SU-DHL-6 (cell line): ENCODE measurements around the gene TOMM40.
"Not testable (repeated sequence)": the region's sequence is repeated elsewhere in the genome, so short reads cannot be mapped to it uniquely, and the experiment has no call there.

ENCODE experiments used
- H2AFZ ChIP-seq: fragments of 200-600 bp; sonication (generic); 2 replicates; pipeline ENCODE4 v1.6.1; 2014; ENCODE audit warnings: low read depth, mild to moderate bottlenecking, moderate library complexity, mixed read lengths, antibody characterized with exemption, low read length; ENCODE audit not compliant: severe bottlenecking
- H3F3A ChIP-seq: fragments of 200-600 bp; shearing (Covaris generic); 2 replicates; pipeline ENCODE4 v1.6.0; 2016; ENCODE audit warnings: antibody characterized with exemption, mild to moderate bottlenecking; ENCODE audit not compliant: insufficient read depth
- H3K27ac ChIP-seq: fragments of 200-600 bp; sonication (generic); 2 replicates; pipeline ENCODE4 v1.5.1; 2016; ENCODE audit warnings: low read depth, mild to moderate bottlenecking, low read length, moderate library complexity, mixed read lengths
- H3K27me3 ChIP-seq: fragments of 200-600 bp; sonication (generic), shearing (Covaris generic); 2 replicates; pipeline ENCODE4 v1.6.0; 2014; ENCODE audit warnings: mild to moderate bottlenecking, low read length
- H3K36me3 ChIP-seq: fragments of 200-600 bp; sonication (generic); 2 replicates; pipeline ENCODE4 v1.6.1; 2014; ENCODE audit warnings: mild to moderate bottlenecking, low read length, mixed read lengths
- H3K4me2 ChIP-seq: fragments of 300-600, 200-600 bp; shearing (Covaris generic), sonication (generic); 2 replicates; pipeline ENCODE4 v1.6.0; 2014; ENCODE audit warnings: low read length, low read depth, mild to moderate bottlenecking; ENCODE audit not compliant: poor library complexity, severe bottlenecking
- H3K4me3 ChIP-seq: fragments of 200-600 bp; sonication (generic); 2 replicates; pipeline ENCODE4 v1.5.1; 2014; ENCODE audit warnings: antibody characterized with exemption, low read length, mild to moderate bottlenecking, mixed read lengths; ENCODE audit not compliant: insufficient read depth, poor library complexity, severe bottlenecking
- H3K79me2 ChIP-seq: fragments of 200-600 bp; sonication (generic); 2 replicates; pipeline ENCODE4 v1.6.1; 2014; ENCODE audit warnings: mild to moderate bottlenecking, low read length, moderate library complexity; ENCODE audit not compliant: insufficient read depth
- H3K9ac ChIP-seq: fragments of 200-600 bp; sonication (generic); 2 replicates; pipeline ENCODE4 v1.7.0; 2014; ENCODE audit warnings: mild to moderate bottlenecking, low read length
- H3K9me2 ChIP-seq: fragments of 200-600 bp; sonication (generic); replicated peaks from 2 replicates; pipeline ENCODE4 v1.6.1; 2014; ENCODE audit warnings: low read length; ENCODE audit not compliant: insufficient read depth
- H3K9me3 ChIP-seq: fragments of 200-600 bp; sonication (generic); 2 replicates; pipeline ENCODE4 v1.6.1; 2014; ENCODE audit warnings: low read length, mixed read lengths; ENCODE audit not compliant: insufficient read depth
- H4K20me1 ChIP-seq: fragments of 200-600 bp; sonication (generic); 2 replicates; pipeline ENCODE4 v1.6.1; 2014; ENCODE audit warnings: low read depth, mild to moderate bottlenecking, antibody characterized with exemption, low read length, moderate library complexity, mixed read lengths
- EZH2phosphoT487 ChIP-seq: fragments of 200-600 bp; sonication (generic), shearing (Covaris generic); conservative IDR thresholded peaks from 2 replicates; pipeline ENCODE4 v1.6.1; 2018; ENCODE audit warnings: mild to moderate bottlenecking, antibody characterized with exemption, low read length, moderate library complexity, mixed read lengths
- TF ChIP-seq, protein P1 (sequence below): fragments of 200-600 bp; sonication (generic); IDR thresholded peaks from one replicate; pipeline ENCODE4 v1.5.1; 2017; ENCODE audit warnings: antibody characterized with exemption, mild to moderate bottlenecking, low read length, moderate library complexity; ENCODE audit not compliant: insufficient read depth, poor library complexity, severe bottlenecking

The TOMM40 gene

DNA sequence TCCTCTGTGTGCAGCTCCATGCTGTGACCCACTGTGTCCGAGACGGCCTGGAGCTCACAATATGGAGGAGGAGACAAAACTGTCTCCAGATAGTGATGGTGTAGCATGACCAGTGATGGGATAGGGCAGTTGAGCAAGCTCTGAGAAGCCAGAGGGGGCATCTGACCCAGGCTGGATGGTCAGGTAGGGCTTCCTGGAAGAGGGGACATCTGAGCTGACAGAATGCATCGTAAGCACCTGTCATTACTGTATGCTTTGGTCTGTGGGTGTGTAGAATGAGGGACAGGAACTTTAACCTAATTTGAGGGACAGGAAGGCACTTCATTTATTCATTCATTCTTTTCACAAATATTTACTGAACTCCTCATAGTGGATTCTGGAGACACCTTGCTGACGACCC, 6.5 kb upstream of the TOMM40 start:
- no peaks in the 10 kb centered on the region for H3K27me3 ChIP-seq

DNA sequence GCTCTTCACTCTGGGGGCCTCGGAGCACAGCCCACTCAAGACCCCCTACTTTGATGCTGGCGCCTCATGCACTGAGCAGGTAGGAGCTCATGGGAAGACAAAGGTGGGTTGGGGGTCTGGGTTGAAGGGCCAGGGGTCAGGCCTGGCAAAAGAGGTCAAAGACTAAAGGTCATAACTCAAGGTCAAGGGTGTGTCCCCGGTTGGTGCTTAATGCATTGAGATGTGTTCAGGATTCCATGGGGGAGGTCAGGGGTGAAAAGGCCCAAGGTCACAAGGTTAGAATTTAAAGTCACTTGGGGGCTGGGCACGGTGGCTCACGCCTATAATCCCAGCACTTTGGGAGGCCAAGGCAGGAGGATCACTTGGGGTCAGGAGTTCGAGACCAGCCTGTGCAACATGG, 4.9 kb upstream of the TOMM40 start:
- no peak overlapping the region for H3K9ac ChIP-seq
- H3F3A ChIP-seq: peaks cover 6% of the 10 kb centered on the region
- H3K27ac ChIP-seq: no peak overlapping the region
- H3K79me2 ChIP-seq: no peaks in the 10 kb centered on the region; the same call in 1 of the 2 replicates
- no peak overlapping the region for H3K4me3 ChIP-seq
- H2AFZ ChIP-seq: no peak overlapping the region
- no peaks in the 10 kb centered on the region for H3K27me3 ChIP-seq
- no peaks in the 10 kb centered on the region for H3K9me2 ChIP-seq
- no peaks in the 10 kb centered on the region; the same call in 1 of the 2 replicates for H3K9me3 ChIP-seq
- no peak overlapping the region for H3K4me2 ChIP-seq
- H4K20me1 ChIP-seq: no peaks in the 10 kb centered on the region
- no peaks in the 10 kb centered on the region for H3K36me3 ChIP-seq
- TF ChIP-seq, protein P1, sequence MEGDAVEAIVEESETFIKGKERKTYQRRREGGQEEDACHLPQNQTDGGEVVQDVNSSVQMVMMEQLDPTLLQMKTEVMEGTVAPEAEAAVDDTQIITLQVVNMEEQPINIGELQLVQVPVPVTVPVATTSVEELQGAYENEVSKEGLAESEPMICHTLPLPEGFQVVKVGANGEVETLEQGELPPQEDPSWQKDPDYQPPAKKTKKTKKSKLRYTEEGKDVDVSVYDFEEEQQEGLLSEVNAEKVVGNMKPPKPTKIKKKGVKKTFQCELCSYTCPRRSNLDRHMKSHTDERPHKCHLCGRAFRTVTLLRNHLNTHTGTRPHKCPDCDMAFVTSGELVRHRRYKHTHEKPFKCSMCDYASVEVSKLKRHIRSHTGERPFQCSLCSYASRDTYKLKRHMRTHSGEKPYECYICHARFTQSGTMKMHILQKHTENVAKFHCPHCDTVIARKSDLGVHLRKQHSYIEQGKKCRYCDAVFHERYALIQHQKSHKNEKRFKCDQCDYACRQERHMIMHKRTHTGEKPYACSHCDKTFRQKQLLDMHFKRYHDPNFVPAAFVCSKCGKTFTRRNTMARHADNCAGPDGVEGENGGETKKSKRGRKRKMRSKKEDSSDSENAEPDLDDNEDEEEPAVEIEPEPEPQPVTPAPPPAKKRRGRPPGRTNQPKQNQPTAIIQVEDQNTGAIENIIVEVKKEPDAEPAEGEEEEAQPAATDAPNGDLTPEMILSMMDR: no peak
- TF ChIP-seq EZH2phosphoT487: no peak

More for the DNA sequence above, 6.5 kb upstream of the TOMM40 start:
- H3K4me2 ChIP-seq: no peak overlapping the region
- no peak overlapping the region for H2AFZ ChIP-seq
- no peaks in the 10 kb centered on the region for H3K36me3 ChIP-seq
- no peaks in the 10 kb centered on the region for H3K79me2 ChIP-seq
- H3F3A ChIP-seq: no peaks in the 10 kb centered on the region
- H3K9me3 ChIP-seq: no peaks in the 10 kb centered on the region
- TF ChIP-seq EZH2phosphoT487: no peak
- TF ChIP-seq, protein P1: no peak
- no peaks in the 10 kb centered on the region for H3K9me2 ChIP-seq
- H3K4me3 ChIP-seq: no peak overlapping the region
- H3K9ac ChIP-seq: no peak overlapping the region
- H3K27ac ChIP-seq: no peak overlapping the region
- H4K20me1 ChIP-seq: no peaks in the 10 kb centered on the region

DNA sequence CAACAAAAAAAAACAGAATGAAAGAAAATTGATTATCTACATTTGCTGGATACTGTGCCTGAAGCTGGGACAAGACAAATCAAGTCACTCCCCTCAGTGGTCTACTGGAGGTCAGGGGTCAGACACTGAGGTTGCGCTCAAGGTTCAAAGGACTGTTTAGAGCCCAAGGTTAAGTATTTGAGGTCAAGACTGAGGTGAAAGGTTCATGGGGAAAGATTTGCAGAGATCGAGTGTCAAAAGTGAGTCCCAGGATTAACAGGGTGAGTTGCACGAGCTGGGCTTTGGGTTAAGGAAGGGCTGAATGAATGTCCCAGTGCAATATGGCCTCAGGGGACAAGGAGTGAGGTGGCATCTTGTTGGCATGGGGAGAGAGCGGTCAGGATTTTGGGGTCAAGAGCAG, 3.4 kb upstream of the TOMM40 start:
- no peak overlapping the region for H3K4me3 ChIP-seq
- H3K4me2 ChIP-seq: no peak overlapping the region
- H3K27ac ChIP-seq: no peak overlapping the region
- peaks cover 6% of the 10 kb centered on the region for H3F3A ChIP-seq
- H3K79me2 ChIP-seq: peaks cover 15% of the 10 kb centered on the region
- H3K27me3 ChIP-seq: no peaks in the 10 kb centered on the region
- H3K9ac ChIP-seq: no peak overlapping the region
- H3K9me2 ChIP-seq: no peaks in the 10 kb centered on the region
- H3K9me3 ChIP-seq: no peaks in the 10 kb centered on the region; the same call in 1 of the 2 replicates
- H4K20me1 ChIP-seq: no peaks in the 10 kb centered on the region; the same call in 1 of the 2 replicates
- no peak for TF ChIP-seq EZH2phosphoT487
- TF ChIP-seq, protein P1: no peak
- H2AFZ ChIP-seq: no peak overlapping the region
- H3K36me3 ChIP-seq: no peaks in the 10 kb centered on the region

DNA sequence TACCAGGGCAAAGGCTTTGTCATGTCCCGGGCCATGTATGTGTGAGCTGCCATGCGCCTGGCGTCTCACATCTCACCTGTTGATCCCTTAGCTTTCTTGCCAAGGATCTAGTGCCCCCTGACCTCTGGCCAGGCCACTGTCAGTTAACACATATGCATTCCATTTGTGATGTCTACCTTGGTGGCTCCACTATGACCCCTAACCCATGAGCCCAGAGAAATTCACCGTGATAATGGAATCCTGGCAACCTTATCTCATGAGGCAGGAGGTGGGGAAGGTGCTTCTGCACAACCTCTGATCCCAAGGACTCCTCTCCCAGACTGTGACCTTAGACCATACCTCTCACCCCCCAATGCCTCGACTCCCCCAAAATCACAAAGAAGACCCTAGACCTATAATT, 2.7 kb upstream of the TOMM40 start:
- not testable (repeated sequence) for H4K20me1 ChIP-seq, H2AFZ ChIP-seq, H3K9ac ChIP-seq, H3K9me2 ChIP-seq, H3K27ac ChIP-seq, H3K9me3 ChIP-seq, H3K4me2 ChIP-seq, H3K27me3 ChIP-seq, H3K4me3 ChIP-seq, H3K36me3 ChIP-seq, H3F3A ChIP-seq
- H3K79me2 ChIP-seq: peaks cover 22% of the 10 kb centered on the region
